GM18951 (cell line): ENCODE results near the gene BTNL9.

Experiments used
- POLR2A ChIP-seq: IDR thresholded peaks from 4 replicates; pipeline ENCODE4 v1.6.1; 2011; ENCODE audit warnings: mild to moderate bottlenecking; ENCODE audit not compliant: insufficient read length, insufficient read depth; ENCODE audit errors: extremely low read depth
- in situ Hi-C: fragments of 300-500 bp; cut with MboI; formaldehyde crosslinking; loops from one replicate; pipeline ENCODE4 v1.12.0; 2022; ENCODE audit warnings: low sequenced_read_pairs, mixed read lengths, inconsistent platforms; ENCODE audit not compliant: unreplicated experiment

Gene BTNL9

DNA sequence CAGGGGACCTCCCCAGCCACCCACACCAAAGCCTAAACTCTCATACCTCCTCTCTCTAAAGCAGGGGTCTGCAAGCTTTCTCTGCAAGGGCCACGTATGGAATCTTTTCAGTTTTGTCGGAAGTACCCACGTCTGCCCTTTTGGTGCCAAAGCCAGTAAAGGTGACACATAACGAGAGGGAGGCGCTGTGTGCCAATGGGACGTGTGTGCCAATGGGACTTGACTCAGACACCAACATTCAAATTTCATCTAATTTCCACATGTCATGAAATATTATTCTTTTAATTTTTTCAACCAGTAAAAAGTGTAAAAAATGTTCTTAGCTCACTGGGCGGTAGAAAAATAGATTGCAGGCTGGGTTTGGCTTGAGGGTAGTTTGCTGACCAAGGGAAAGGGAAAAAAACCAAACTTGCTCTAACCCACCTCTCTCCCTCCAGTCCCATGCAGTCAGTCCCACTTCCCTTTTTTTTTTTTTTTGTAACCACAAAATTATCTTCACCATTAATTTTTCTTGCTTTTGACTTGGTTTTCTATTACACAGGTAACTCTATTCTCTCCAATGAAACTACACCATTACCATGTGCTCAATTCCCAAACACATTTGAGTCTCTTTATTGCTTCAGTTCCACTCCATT lies 65.4 kb downstream of the BTNL9 start:
- in situ Hi-C loops, result no loop called here
- no peak for TF ChIP-seq POLR2A

DNA sequence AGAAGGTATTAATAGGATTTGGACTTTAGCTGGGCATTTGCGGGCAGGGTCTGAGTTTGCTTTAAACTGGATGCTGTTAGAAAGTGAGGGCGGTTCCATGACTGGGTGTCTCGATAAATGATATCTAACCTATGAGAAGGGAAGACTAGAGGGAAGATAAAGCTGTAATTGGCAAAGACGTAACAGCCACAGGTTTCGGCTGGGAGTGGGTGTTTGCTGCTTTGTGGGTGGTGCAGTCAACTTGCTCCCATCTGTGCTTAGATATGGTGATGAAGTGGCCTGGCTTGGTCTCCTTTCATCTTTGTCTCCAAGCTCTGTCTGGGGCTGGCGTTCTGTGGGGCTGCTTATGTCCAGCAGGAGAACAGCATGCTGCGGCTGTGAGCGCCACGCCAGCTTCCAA lies 67.6 kb downstream of the BTNL9 start:
- in situ Hi-C loops, result no loop called here
- TF ChIP-seq POLR2A, result no peak

- in situ Hi-C loops, result no loop called here
- no peak for TF ChIP-seq POLR2A
These were observed 68.6 kb downstream of the BTNL9 start for GRCh38 chr5:181108578-181109165.

- in situ Hi-C loops, result no loop called here
- TF ChIP-seq POLR2A, result no peak
These were observed 69.5 kb downstream of the BTNL9 start for GRCh38 chr5:181109489-181110013.

- no peak for TF ChIP-seq POLR2A
- in situ Hi-C loops, result no loop called here
These were observed 70.9 kb downstream of the BTNL9 start for GRCh38 chr5:181111010-181111409.
